Nasal cavity respiratory epithelium epithelial cell of viscerocranial mucosa (primary cell): Measurements from ENCODE around the gene MS4A5. TPM values are rescaled to one million over a fixed set of nuclear protein-coding genes. Genes with fewer than 3 reads are reported as not detected.

Source experiments
- total RNA-seq: library from RNA; depleted of rRNA; stranded (reverse); fragments of >200 nt; gene quantifications from 2 replicates; pipeline ENCODE4 v1.2.3, GENCODE V29; 2014

MS4A5 gene, protein sequence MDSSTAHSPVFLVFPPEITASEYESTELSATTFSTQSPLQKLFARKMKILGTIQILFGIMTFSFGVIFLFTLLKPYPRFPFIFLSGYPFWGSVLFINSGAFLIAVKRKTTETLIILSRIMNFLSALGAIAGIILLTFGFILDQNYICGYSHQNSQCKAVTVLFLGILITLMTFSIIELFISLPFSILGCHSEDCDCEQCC
- not detected in 2 replicates for total RNA-seq

DNA sequence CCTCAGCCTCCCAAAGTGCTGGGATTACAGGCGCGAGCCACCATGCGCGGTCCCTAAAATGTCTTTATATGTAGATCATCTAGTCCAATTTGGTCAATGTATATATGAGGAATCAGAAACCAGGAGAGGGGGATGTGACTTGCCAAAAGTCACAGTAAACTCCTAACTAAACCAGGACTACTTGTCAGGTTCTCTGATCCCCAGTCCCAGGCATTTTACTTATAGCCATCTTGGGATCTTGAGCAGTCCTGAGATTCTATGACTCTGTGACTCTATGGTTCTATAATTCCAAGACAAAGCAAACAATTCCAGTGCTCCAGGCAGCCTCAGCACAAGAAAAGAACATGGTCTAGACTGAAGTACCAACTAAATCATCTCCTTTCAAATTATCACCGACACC is at the start of gene MS4A5:
Gene MS4A5, plus strand, starts transcription at position 301 of the 400 bp plus-strand sequence. CDS start 103 bp downstream, outside the sequence.

DNA sequence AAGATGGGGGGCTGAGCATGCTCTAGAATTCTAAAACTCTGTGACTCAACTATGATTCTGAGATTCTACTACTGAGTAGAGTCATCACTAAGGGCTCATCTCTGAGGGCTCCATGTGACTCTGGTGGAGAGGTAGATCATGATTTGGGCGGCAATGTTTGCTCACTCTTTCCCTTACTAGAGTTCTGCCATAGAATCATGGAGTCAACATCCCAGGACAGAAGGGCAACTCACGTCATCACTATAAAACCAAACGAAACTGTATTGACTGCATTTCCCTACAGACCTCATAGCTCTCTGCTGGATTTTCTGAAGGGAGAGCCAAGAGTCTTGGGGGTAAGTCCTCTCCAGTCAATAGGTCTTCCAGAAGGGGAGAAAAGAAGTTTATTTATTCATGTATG is 33.0 kb upstream of the MS4A5 start, which contains the start of gene MS4A14:
Gene MS4A14, plus strand, starts transcription at position 78 of the 400 bp plus-strand sequence. Its CDS starts 120 bp downstream, at position 198.

DNA sequence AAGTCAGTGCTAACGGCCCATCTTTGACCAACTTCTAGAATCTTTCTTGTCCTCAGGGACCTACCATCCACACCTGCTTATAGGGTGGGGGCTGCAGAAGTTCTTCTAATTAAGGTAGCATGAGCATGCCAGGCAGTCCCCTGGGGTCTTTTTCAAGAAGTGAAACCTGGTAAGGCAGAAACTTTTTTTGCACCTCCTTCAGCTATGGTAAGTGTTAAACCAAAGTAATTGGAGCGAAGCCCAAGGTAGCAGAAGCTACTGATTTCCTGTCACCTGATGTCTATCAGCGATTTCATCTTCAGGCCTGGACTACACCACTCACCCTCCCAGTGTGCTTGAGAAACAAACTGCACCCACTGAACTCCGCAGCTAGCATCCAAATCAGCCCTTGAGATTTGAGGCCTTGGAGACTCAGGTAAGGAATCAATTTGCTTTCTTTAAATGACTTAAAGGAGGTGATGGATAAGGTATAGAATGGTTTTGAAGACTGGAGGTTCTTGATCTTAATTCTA is 26.2 kb downstream of the MS4A5 start, which contains the start of gene MS4A1:
Gene MS4A1, plus strand, starts transcription at position 317 of the 512 bp plus-strand sequence. CDS start 6,528 bp downstream, outside the sequence.

DNA sequence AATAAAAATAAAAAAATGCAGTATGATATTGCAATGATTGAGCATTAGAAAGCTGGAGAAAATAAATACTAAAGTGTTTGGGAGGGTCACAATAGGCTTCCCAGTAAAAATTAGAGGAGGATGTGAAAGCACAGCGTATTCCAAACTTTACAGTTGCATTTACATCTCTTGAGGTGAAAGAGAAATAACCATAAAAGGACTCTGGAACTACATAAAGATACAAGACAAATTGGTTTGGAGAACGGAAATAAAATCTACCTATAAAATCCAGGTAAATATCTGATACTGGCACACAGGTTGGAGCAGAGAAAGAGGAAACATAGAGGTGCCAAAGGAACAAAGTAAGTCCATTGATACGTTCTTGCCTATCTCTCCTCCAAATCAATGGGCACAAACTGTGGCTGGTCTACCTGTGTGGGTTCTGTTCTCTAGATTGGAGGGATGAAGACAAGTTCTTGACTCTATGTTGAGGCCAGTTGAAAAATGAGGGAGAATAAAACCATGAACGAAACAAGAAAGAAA is 63.2 kb downstream of the MS4A5 start, which contains the start of gene MS4A12:
Gene MS4A12, plus strand, starts transcription at position 291 of the 522 bp plus-strand sequence. CDS start 4,541 bp downstream, outside the sequence.

Other genes starting within 250 kb of the MS4A5 start
- not detected in 2 replicates for gene MS4A6A, start 246.5 kb upstream of the MS4A5 start, total RNA-seq
- gene MS4A4E, start 186.4 kb upstream of the MS4A5 start, total RNA-seq: not detected in 2 replicates
- not detected in 2 replicates for gene MS4A4A, start 148.9 kb upstream of the MS4A5 start, total RNA-seq
- gene MS4A6E, start 102.3 kb upstream of the MS4A5 start, total RNA-seq: not detected in 2 replicates
- not detected in 2 replicates for gene MS4A7, start 51.0 kb upstream of the MS4A5 start, total RNA-seq
- gene MS4A14, start 33.1 kb upstream of the MS4A5 start, total RNA-seq: not detected in 2 replicates
- gene MS4A1, start 26.3 kb downstream of the MS4A5 start, total RNA-seq: not detected in 2 replicates
- gene MS4A12, start 63.2 kb downstream of the MS4A5 start, total RNA-seq: not detected in 2 replicates
- not detected in 2 replicates for gene MS4A13, start 85.8 kb downstream of the MS4A5 start, total RNA-seq